NCI-H187 (cell line): ENCODE data around the gene STMN3.
"Not testable (repeated sequence)": the region's sequence is repeated elsewhere in the genome, so short reads cannot be mapped to it uniquely, and the experiment has no call there.

Source experiments
- DNase-seq, 2 experiments: peaks; one replicate each; lab custom pipeline; 2025; lab: John Stamatoyannopoulos, UW

Gene STMN3

DNA sequence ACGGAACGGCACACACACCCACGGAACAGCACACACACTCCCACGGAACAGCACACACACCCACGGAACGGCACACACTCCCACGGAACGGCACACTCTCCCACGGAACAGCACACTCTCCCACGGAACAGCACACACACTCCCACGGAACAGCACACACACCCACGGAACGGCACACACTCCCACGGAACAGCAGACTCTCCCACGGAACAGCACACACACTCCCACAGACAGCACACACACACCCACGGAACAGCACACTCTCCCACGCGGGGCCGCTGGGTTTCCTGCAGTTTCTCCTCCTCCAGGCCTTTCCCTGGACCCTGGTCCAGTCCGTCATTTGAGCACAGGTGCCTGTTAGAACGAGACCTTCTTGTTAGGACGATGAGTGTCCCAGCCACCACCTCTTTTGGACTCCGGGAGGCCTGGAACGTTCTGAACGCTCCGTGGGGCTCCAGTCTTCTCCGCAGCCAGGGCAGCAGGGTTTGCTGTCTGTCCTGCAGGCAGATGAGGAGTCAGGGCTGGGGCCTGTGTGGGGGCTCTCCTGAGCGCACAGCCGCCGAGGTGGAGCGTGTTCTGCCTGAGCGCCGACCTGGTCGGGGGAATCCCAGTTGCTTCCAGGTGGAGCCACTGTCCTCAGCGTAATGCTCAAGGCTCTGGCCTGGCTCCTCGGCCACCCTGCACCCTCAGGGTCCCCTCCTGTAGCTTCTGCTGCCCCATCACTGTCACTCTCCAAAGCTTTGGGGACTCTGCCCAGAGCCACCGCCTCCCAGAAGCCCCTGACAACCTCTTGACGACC, 25.6 kb upstream of the STMN3 start:
- no peak for DNase-seq

DNA sequence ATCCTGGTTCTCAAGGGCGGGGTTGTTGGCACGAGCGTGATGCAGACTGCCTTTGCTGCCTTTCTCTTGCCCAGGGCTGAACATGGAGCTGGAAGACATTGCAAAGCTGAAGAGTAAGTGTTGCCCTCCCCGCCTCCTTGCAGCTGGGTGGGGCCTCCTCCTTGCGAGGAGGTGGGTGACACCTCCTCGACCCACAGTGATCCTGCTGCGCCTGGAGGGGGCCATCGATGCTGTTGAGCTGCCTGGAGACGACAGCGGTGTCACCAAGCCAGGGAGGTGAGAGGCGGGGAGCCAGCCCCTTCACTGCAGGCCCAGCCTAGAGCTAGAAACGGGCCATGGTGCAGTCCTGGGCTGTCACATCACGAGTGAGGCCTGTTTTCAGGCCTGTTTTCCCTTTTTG, 24.8 kb upstream of the STMN3 start:
- DNase-seq, result no peak

DNA sequence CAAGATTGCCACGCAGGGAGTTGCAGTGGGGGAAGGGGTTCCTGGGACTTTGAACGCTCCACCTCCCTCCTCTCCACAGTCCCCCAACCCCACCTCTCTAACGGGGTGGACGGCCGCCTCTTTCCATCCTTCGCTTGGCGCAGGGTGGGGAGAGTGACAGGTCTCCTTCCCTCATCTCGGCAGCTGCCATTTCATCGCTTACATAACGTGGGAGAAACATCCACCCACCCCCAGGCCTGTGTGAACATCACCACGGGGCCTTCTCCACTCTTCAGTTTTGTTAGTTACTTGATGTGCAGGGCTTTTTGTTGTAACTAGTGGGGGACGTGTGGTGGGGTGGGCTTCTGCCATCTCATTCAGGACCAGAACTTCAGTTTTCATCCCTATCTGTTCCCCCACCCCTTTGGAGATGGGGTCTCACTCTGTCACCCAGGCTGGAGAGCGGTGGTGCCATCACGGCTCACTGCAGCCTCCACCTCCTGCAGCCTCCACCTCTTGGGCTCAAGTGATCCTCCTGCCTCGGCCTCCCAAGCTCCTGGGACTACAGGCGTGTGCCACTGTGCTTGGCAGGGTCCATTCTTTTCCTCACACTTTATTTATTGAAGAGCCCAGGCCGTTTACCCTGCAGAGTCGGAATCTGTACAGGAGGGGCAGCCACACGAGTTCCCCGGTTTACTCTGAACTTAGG, 22.6 kb upstream of the STMN3 start:
- no peak for DNase-seq

GRCh38 chr20:63673951-63674350, 20.7 kb upstream of the STMN3 start:
- DNase-seq, result no peak

DNA sequence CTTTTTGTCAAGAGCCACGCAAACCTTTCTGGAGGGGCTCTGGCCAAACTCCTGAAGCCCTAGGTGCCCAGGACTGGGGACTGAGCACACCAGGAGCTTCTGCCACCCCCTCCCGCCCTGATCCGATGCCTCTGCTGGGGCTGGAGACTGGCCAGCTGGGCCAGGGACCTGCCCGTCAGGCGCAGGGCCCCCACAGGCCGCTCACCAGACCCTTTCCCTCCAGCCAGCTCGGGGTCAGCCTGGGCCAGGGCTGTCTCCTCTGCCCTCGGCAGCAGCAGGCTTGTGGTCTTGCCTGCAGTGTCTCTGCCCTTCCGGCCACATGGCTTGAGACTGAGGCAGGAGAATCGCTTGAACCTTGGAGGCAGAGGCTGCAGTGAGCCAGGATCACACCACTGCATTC, 19.4 kb upstream of the STMN3 start:
- DNase-seq, result no peak

GRCh38 chr20:63671695-63672094, 18.5 kb upstream of the STMN3 start:
- DNase-seq, result not testable (repeated sequence)

DNA sequence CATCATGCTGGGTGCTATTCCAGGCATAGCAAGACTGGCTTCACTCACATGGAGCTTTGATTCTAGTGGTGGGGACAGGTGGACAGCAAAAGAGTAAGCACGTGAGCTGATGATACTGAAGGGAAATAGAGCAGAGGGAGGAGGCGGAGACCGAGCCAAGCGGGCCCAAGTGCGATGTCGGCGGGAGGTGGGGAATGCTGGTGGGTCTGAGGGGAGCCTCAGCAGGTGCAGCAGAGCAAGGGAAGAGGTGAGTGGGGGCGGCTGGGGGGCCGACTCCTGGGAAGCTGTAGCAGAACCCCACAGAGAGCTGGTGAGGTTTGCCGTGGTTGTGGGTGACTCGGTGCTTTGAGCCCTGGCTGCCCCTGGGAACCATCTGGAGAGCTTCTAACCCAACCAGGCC, 15.1 kb upstream of the STMN3 start:
- DNase-seq, result no peak

GRCh38 chr20:63667858-63668257, 14.6 kb upstream of the STMN3 start:
- no peak for DNase-seq

- DNase-seq, result no peak
These were observed 12.5 kb upstream of the STMN3 start for GRCh38 chr20:63665708-63666107.

GRCh38 chr20:63664861-63665594, 11.8 kb upstream of the STMN3 start:
- DNase-seq, result no peak

GRCh38 chr20:63664143-63664851, 11.1 kb upstream of the STMN3 start:
- DNase-seq, result no peak

DNA sequence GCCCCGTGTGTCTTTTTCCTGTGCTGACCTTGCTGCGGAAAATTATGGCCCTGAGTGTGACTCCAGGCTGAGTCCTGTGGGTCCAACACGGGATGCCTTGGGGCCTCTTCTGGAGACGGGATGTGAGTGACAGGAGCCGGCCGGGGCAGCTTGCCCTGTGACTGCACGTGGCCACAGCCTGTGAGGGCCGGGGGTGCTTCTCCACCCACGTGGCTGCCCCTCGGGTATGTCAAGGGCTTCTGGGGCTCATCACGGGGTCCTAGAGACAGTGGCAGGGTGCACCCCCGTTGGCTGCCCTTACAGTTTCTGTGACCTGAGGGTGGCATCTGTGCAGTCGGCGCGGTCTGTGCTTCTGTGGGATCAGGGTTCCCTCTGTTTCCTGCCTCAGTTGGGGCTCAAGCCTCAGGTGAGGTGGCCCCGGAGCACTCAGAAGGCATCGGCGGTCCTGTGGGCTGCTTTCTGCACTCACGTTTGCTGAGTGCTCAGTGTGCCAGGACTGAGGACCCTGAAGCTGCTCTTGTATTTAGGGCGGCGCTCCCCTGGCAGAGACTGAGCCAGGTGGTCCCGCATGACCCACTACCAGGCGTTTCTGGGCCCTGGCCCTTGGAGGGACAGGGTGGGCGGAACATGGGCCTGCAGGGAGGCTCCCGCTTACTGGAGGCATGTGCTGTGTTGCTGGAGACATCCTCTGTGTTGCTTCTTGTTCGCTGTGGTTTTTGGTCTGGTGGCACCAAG, 10.3 kb upstream of the STMN3 start:
- DNase-seq, result no peak

- DNase-seq, result no peak
These were observed 9.6 kb upstream of the STMN3 start for GRCh38 chr20:63662813-63663189.

DNA sequence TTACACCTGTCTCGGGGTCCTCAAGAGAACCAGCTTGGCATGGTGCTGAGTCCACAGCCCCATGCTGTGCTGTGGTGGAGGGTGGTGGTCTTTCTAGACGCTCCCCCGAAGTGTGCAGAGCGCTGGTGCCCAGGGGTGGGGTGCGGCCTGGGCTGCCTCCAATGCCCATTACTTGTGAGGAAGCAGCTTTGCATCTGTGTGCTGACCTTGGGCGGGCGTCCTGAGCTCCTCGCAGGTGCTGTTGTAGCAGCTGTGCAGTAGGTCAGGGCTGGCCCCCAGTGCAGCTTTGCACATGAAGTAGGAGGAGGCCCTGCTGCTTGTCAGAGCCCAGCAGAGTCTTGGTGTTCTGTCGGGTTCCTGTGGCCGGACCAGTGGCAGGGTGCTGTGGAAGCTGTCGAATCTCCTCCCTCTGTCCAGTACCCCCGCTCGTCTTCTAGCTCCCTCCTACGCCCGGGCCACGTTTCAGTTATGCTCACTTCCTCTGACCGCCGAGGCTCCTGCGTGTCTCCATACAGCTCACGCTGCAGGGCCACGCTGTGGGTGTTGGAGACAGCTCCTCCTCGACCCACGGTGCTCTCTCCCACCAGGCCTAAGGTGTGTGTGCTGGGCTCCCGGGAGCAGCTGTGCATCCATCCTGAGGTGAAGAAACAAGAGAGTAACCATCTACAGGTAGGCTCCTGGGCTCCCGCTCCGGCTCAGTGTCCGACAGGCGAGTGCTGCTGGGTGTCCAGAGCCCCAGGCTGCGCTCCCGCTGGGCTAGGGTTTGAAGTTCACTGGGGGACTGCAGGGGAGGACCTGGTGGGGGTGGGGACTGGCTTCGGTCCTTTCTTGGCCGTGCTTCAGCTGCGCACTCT, 9.0 kb upstream of the STMN3 start:
- no peak for DNase-seq

- no peak for DNase-seq
These were observed 7.9 kb upstream of the STMN3 start for GRCh38 chr20:63661108-63661507.

- DNase-seq, result no peak
These were observed 7.4 kb upstream of the STMN3 start for GRCh38 chr20:63660622-63661021.

DNA sequence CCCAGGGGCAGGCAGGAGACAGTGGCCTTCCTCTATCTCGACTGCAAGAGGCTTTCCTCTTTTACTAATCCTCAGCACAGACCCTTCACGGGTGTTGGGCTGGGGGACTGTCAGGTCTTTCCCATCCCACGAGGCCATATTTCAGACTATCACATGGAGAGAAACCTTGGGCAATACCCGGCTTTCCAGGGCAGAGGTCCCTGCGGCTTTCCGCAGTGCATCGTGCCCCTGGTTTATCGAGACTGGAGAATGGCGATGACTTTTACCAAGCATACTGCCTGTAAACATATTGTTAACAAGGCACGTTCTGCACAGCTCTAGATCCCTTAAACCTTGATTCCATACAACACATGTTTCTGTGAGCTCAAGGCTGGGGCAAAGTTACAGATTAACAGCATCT, 7.0 kb upstream of the STMN3 start:
- DNase-seq, result not testable (repeated sequence)

DNA sequence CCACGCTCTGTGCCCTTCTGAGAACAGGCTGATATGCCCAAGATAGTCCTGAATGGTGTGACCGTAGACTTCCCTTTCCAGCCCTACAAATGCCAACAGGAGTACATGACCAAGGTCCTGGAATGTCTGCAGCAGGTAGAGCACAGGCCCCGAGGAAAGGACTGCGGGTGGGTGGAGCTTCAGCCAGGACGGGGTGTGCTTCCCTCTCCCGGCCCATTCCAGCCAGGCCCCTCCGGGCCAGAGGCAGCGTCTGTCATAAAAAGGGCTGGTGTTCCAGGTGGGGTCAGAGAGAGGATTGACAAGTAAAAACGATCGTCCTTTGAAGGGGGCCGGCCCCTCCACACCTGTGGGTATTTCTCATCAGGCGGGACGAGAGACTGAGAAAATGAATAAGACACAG, 6.1 kb upstream of the STMN3 start:
- DNase-seq, result no peak

DNA sequence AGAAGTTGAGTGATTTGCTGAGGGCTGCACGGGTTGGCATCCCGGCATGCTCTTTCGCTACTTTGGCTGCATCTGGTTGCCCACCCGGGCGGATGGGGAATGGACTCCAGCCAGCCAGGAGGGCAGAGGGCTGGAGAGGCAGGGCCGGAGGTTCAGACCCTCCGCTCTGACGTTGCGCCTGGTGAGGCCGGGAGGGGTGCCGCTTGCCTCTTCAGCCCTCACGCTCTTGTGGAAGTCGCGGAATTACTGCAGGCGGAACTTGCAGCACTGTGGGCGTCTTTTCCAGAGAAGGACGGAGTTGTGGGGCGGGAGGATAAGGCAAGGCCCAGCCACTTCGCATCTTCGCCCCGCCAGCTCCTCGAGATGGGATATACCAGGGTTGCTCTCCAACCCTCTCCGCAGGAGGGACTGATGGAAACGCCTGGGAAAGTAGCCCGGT, 5.5 kb upstream of the STMN3 start:
- no peak for DNase-seq

DNA sequence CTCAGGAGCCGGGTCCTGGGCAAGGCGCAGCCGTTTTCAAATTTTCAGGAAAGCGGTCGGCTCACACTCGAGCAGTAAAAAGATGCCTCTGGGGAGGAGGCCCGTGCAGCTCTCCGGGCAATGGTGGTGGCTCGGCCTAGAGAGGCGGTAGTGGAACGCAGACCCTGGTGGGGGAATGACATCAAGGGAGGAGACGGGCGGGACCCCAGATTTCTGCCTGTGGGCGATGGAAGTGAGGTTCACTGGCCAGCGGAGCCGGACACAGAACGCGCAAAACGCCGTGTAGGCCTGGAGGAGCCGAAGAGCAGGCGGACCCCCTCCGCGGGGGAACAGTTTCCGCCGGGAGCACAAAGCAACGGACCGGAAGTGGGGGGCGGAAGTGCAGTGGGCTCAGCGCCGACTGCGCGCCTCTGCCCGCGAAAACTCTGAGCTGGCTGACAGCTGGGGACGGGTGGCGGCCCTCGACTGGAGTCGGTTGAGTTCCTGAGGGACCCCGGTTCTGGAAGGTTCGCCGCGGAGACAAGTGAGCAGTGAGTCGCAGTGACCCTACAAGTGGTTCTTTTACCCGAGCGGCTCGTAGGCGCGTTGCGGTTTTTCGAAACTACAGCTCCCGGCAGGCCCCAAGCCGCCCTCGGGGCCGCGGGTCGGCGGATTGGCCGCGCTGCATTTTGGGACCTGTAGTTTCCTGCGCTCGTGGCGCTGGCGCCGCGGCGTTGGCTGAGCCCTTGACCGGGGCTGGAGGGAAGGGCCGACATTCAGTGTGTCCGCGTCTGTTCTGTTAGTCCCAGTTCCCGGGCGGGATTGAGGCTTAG, 4.9 kb upstream of the STMN3 start, which contains the start of gene RTEL1:
RTEL1 (plus strand) TSS at position 376 of the 812 bp plus-strand sequence. CDS start 1,091 bp downstream, outside the sequence.
- peak; percentile 80 to 98 for DNase-seq
